ENCODE data around the gene AP1S1.

Gene AP1S1

DNA sequence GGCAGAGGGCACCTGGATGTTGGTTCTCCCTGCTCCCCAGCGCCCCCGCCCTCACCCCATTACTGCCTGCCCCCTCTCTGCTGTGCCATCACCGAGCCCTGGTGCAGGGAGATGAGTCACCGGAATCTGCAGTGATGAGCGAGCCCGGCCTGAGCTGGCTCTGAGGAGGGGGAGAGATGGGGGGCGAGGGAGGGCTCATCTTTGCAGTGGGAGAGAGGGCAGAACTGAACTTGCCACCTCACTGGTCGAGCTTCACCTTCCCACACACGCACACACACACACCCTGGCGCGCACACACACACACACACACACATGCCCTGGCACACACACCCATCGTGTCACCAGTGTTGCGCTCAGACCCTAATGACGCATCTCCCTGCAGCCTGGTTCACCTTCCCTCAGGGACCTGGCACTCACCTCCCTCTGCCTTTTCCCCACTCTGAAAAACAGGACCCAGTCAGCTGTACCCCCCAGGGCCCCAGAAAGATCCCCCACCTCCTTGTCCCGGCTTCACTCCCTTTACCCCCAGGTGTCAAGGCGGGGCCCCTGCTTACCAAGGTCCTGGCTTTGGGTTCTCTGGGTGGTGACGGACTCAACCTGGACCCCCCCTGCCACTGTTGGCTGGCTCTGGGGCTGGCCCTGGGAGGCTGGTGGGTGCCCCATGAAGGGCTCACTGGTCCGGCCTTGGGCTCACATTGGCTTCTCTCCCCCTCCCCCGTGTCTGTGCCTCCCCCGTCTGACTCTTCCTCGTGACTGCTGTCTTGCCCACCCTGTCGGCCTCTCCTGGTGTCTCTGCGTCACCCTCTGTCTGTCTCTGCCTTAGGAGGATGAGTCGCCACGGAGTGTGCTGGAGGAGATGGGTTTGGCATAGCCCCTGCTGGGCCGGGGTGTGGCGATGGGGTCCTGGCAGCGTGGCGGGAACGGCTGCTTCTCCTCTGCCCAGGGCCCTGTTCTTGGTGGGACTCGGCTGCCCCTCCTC lies 5.7 kb downstream of the AP1S1 start:
- no peak for DNase-seq

DNA sequence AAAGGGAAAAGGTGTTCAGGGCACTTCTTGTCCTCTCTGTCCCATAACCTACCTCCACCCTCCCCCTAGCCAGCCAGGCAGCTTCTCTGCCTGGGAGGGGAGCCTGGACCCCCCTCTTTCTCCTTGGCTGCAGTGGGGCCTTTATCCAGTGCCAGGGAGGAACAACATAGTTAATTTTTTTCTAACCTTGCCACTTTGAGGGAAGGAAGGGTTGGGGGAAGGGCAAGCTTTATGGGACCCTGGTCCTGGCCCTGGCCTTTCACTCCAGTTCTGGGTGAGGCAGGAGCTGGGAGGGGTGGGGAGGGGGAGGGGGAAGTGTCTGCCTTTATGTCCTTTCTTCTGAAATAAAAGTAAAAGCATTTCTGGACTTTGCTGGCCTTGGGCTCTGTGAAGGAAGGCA lies 6.6 kb downstream of the AP1S1 start:
- no peak for DNase-seq

DNA sequence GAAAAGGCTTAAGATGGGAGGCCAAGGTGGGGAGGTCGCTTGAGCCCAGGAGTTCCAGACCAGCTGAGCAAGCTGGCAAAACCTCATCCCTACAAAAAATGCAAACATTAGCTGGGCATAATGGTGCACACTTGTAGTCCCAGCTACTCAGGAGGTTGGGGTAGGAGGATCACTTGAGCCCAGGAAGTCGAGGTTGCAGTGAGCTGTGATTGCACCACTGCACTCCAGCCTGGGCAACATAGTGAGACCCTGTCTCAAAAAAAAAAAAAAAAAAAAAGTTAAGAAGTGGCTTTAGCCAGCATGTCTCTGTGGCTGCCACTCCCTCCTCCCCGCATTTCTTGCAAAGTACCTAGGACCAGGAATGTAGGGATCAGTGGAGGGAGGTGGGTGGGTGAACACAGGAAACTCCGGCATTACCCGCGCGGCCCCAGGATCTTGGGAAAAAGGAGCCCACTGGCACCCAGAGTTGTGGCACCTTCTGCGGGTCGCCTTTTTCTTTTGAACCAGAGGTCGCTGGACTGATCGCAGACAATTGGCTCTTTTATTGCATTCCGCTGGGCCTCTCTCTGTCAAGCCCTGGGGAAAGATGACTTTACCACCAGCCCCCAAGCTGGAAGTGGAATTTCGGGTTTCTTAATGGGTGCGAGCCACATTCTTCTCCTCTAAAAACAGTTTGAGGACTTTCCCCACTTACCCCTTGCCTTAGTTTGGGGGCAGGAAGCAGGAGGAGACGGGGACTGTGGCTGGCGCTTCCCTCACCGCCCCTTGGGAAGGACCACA lies 7.6 kb downstream of the AP1S1 start:
- DNase-seq: no peak

DNA sequence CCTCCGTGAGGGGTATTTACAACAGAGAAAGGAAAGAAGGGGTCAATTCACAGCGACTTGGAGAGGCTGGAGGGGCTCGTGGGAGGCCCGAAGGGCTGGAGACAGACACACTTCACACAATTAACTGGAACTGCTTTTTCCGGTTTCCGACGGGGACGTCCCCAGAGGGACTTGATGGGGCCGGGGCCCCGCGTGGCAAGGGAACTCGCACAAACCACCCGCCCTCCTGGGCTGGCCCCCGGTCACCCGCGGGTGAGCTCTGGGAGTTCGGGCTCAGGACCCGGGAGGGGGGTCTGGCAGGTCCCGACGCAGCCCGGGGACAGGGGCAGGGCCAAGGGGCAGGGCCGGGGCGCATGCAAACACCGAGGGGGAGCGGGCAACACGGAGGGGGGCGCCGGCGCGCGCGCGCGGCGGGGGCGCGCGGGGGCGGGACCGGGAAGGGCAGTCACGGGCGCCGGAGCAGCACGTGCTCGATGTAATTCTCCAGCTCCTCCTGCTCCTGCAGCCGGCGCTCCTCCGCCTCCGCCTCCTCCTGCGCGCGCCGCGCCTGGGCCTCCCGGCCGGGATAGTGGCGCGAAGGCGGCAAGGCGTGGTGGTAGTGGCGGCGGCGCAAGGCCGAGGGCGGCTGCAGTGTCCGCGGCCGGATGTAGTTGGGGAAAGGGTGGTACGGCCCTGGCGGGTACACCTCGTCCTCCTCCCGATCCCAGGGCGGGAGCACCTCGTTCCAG lies 8.4 kb downstream of the AP1S1 start:
- DNase-seq: no peak

DNA sequence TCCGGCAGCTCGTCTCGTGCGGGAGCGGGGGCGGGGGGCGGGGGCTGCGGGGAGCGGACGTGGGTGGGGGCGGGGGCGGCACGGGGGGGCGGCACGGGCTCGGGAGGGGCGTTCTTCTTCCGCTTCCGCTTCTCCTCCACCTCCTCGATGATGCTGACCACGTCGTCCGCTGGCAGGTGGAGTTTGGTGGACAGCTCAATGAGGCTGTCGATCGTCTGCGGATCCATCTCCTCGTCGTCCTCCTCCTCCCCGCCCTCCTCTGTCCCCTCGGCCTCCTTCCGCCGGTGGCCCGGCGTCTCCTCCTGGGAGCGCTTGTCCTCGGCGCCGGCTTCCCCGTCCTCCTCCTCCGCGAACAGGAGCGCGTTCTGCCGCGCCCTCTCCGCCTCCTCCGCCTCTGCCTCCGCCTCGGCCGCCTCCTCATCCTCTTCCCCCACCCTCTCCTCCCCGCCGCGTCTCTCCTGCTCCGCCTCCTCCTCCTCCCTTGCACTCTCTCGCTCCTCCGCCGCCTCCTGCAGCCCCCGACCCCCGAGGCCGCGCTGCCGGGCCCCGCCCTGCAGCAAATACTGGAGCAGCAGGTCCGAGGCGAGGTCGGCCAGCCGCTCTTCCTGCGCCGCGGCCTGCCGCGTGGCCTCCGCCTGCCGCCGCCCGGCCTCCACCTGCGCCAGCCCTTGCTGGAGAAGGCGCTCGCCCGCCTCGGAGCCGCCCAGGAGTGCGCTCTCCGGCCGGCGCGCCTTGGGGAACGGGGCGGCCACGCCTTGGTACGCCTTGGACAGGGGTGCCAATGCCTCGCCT lies 9.2 kb downstream of the AP1S1 start:
- peak in 1 of 2 donors; percentile 42 for DNase-seq

DNA sequence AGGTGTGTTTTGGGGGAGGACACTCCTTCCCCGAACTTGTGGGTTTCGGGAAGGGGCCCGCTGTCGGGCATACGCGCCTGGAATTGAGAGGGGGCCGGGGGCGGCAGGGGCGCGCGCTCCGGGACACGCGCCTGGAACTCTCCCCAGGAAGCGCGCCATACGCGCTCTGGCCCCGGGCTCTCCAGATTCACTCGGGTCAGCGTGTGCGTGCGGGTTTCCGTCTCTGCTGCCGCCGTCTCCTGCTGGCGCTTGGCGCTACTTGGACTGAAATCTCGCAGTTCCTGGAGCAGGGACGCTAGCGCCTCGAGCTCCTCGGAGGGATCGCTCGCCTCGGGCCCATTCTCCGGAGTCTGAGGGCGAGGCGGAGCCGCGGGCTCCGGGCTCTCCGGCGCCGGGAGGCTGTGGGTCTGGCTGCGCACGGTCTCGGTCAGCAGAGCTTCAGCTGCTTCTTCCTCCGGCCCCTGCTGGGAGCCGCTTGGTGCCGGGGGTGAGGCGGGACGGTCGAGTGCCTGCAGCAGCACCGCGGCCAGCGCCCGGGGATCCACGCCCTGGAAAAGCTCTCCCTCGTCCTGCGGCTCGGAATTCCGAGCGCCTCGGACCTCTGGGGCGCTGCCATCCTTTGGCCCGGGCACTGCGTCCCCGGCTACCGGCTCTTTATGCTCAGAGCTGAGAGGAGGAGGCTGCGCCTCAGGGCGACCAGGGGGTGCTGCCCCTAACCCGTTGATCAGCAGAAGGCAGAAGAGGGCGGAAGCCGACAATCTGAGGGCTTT lies 10.0 kb downstream of the AP1S1 start:
- DNase-seq: no peak

DNA sequence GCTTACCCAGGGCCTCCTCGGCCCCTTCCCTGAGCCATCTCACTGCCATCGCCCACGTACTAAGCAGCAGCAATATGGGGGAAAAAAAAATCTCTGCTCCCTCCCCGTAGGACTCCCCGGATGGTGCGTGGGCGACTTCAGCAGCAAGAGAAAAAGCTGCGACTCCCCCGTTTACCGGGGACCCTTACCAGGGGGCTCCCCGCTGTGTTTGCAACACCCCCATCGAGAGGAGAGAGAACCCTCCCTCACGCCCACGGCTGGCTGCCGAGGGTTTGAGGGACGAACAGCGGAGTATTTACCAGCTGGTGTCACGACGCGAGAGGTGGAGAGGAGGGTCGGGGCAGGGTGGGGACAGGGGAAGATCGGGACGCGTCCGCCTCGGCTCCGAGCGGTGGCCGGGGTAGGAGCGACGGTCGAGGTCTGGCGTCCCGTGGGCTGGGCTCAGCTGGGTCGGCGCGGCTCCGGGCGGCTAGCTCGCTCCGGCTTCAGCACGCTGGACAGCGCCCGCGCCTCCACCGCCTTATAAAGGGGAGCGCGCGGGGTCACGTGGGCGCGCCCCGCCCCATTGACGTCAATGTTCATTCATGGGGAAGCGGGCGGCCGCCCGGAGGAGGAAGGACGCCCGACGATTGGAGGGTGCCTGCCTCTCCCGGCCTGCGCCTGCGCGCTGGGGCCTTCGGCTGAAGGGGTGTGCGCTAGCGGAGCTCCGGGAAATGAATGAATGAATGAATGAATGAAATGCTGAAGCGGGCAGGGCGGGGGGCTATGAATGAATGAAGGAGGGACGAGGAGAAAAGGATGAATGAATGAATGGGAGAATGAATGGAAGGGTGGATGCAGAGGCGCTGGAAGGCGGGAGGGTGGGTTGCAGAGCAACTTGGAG lies 11.0 kb downstream of the AP1S1 start, which contains the start of gene VGF:
Gene VGF, minus strand, starts transcription at position 495 of the 883 bp plus-strand sequence. CDS start 726 bp downstream, outside the sequence.
- DNase-seq: peak; percentile 93 to 95

DNA sequence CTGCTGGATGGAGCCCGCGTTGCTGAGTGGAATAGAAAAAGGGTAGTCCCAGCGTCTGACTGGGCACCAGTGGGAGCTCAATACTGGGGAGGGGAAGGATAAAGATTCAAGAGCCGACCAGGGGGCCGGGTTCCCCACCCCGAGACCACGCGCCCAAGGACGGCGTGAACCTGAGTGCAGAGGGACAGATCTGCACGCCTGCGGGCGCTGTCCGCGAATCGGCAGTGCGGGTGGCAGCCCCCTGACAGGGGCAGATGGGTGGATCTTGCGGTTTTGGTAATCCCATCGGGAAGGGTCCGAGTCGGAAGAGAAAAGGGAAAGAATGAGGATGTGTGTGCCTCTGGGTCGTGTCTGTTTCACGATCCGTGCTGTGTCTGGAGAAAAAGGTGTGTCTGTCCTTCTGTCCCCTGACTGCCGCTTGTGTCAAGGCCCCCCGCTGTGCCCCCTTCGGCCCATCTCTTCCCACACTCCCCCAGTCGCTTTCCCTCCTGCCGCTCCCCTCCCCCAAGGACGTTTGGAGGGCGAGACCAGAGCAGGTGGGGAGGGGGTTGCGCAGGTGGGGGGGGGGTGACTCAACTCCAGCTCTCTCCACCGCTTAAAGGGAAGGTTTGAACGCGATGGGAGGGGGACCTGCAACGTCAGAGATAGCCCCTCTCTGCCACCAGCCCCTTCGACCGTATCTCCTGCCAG lies 11.8 kb downstream of the AP1S1 start:
- DNase-seq: no peak

DNA sequence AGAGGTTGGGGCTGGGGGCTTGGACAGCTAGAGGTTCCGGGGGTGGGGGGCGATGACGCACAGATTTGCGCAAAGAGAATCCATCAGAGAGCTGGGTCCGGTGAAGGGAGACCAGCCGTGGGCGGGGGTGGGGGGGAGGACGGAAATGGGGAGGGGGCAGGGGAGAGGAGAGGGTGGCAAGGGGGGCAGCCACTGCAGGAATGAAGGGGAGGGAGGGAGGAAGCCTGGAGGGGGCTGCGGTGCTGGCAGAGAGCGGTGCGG lies 12.3 kb downstream of the AP1S1 start:
- DNase-seq: no peak

DNA sequence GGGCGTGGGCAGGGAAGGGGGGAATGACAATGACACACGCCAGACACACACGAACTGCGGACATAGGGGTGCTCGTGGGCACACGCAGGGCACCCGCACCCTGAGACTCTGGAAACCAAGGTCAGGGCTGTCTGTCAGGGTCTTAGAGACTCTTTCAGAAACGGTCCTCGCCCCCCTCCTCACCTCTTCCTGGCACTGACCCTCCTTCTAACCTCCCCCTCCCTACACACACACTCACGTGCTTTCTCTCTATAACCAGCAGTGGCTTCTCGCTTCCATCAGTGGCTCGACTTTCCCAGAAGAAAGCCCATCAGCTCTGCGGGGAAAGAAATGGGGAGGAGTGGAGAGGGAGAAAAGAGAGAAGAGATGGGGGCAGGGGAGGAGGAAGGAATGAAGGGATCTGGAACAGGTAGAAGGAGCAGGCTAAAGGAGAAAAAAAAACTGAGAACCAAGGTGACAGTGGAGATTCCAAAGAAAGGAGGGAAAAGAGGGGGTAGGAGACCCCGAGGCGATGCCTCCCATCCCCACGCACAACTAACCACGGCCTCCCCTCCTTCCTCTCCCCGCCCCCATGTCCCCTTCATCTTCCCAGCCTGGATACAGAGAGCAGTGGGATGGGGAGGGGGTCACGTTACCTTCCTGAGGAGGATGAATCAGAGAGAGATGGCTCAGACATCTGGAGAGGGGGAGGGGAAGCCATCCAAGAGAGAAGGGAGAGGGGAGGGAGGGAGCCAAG lies 12.8 kb downstream of the AP1S1 start:
- DNase-seq: no peak

DNA sequence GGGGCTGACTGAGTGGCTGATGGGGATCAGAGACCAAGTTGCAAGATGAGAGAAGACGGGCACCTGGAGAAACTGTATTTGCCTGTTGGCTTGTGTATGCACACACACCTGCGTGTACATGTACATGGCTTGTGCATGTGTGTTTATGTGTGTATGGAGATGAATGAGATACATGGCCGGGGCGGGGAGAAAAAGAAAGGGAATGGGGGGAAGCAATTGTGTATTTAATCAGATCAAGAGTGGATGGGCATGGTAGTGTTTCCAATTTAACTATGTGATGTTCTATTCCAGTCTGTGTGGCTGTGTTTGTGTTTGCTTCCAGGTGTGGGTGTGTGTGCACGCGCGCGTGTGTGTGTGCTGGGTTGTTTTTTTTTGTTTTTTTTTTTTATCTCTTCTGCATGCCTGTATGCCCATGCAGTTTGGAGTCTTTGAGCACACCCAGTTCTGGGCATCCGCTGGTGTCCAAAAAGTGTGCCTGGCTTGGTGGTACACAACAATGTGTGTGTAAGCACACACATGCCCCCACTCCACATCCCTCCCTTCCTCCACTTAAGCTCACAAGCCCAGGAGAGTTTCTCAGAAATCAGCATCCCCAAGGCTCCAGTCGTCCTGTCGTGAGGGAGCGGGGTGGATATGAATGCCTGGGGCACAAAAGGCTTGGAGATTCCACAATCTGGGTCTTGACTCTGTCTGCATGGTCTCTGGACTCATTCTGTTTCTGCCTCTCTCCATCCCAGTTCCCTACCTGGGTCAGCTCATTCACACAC lies 13.6 kb downstream of the AP1S1 start:
- DNase-seq: no peak

DNA sequence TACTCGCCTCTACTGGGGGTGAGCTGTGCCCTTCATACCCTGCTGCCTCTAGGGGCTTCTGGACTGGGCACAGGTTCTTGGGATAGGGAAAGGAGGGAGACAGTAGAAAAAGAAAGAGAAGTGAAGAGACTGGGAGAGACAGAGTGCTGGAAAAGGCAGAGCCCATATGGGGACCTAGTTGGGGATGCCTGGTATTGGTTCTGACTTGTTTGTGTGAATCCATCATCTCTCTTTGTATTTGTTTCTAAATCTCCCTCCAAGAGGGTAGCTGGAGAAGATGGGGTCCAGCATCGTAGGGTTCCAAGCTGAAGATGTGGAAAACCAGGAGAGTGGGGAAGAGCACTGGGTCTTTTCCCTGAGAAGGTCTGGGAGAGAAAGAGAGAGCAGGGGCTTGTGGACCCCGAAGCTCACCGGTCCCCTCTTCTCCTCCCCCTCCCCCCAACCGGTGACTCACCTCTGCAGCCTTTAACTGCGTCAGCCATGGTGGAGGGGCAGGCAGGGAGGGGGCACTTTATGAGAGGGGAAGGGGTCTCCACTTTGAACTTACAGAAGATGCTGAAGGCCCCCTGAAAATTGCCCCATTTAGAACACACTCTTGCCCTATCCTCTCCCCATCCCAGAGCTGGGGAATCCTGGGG lies 14.3 kb downstream of the AP1S1 start:
- DNase-seq: no peak

DNA sequence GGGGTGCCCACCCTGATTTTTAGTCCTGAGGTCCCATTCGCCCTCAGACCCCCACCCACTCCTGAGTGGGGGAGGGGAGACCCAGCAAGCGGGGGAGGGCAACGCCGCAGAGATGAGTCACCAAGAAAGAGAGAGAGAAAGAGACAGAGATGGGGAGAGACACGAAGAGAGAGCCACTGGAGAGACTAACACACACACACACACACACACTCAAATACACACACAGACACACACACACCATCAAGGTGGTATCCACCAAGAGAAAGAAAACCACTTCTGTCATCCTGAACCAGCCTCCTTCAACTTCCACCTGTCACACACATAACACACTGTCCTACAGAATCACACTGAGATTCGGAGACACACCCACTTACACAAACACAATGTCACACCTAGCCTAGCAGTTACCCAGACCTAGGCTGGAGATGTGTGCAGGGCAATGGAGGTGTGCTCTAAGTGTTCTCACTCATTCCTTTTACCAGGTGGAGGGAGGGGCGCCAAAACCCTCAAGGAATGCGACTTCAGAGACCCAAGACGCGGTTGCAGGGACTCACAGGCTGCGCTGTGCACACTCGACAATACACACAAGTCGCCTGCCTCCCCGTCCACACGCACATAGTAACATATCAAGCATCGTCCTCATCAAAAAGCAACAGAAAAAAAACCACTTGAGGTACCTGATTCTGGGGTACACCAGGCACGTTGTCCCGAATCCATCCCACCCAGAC lies 15.0 kb downstream of the AP1S1 start:
- DNase-seq: no peak

DNA sequence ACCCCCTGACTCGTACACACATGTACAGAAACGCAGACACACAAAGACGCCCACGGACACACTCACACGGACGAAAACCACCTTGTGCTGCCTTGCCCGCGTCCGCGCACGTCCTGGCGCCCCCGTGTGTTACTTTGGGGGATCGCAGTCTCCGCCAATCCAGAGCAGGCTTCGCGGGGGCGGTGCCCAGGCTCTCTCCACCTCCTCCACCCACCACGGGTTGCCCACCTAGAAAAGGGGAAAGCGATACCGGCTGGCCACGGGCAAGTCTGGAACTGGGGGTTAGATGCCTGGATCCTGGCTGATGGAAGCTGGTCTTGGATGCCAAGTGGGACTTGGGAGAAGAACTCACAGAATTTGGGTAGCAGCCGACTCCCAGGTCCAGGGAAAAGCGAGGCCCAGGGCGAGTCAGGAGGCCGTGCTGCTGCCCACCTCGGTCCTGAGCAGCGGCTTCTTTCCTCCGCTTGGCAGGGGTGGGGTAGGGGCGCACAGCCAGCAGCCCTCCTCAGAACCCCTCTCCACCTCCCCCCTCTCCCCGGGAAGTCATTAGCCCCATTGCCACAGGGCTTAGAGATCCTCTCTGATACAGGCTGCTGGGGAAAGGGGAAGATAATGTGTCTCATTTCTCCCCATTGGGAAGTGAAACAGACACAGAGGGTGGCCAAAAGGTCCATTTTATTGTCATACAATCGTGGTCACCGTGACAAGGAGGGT lies 15.7 kb downstream of the AP1S1 start:
- DNase-seq: peak; percentile 78 to 84

DNA sequence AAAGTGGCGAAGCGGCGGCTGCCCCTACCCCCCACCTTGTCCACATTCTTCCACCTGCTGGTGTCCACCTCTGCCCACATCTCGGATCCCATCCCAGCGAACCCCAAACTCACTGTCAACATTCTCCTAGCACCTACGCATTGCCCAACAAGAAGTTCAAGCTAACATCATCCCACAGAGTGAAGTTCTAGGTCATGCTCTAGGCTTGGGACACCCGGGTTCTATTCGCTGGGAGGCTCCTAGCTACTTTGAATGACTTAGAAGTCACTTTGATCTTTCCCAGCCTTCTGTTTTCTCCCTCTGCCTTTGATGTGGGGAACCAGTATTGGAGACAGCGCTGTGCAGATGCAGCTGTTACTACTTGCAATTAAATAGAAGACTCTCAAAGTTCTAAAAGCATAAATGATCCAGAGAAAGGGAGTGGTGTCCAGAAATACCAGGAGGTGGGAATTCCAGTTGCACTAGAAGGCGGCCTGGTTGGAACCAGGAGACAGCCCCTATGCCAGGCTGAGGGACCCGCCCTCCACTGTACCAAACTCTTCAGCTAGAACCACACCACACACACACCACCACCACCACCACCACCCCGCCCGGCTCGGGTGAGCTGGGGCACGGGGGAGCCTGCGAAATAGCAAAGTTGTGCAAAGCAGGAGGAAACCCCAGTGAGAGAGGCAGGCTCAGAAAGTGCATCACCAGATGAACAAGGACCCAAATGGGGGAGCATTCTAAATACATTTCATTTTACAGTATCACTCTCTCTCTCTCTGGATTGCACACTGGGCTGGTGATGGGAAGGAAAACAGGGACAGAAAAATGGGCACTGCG lies 16.6 kb downstream of the AP1S1 start:
- DNase-seq: peak in 1 of 2 donors; percentile 18

DNA sequence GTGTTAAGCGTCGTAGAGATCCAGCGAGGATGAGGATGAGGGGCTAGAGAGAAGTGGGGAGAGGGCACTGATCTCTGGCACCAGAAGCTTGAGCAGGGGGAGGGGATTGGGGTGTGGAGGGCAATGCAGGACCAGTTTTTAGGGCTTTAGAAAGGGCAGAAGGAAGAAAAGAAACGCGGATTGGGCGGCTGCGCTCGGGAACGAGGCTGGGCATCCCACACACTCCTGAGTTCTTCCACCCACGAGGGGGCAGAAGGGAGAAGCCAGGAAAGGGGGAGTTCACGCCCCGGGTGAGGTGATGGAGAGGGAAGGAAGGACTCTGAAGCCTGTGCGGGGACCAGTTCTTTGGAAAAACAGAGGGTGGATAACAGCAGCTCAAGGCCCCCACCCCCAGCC lies 17.2 kb downstream of the AP1S1 start:
- no peak for DNase-seq

Measured in CD4-positive, alpha-beta T cell treated with Interleukin-4 for 1 hour (primary cell).